IPS-18a (cell line): Measurements from ENCODE around the gene GPR155.

Experiments
- H3K27ac ChIP-seq: one replicate; pipeline ENCODE4 v1.5.1; 2013; ENCODE audit warnings: low read length
- H3K27me3 ChIP-seq: one replicate; pipeline ENCODE4 v1.6.1; 2013; ENCODE audit warnings: mild to moderate bottlenecking, low read length; ENCODE audit not compliant: control insufficient read depth, insufficient read depth
- H3K36me3 ChIP-seq: one replicate; pipeline ENCODE4 v1.6.1; 2013; ENCODE audit warnings: low read depth, low read length; ENCODE audit not compliant: control insufficient read depth
- H3K4me1 ChIP-seq: one replicate; pipeline ENCODE4 v1.6.1; 2013; ENCODE audit warnings: low read depth, low read length; ENCODE audit not compliant: control insufficient read depth
- H3K4me3 ChIP-seq: one replicate; pipeline ENCODE4 v1.5.1; 2013; ENCODE audit warnings: low read length
- H3K9ac ChIP-seq: one replicate; pipeline ENCODE4 v1.6.1; 2013; ENCODE audit warnings: mild to moderate bottlenecking, low read length, moderate library complexity
- H3K9me3 ChIP-seq: one replicate; pipeline ENCODE4 v1.6.1; 2013; ENCODE audit warnings: low read depth, low read length; ENCODE audit not compliant: control insufficient read depth

The GPR155 gene

DNA sequence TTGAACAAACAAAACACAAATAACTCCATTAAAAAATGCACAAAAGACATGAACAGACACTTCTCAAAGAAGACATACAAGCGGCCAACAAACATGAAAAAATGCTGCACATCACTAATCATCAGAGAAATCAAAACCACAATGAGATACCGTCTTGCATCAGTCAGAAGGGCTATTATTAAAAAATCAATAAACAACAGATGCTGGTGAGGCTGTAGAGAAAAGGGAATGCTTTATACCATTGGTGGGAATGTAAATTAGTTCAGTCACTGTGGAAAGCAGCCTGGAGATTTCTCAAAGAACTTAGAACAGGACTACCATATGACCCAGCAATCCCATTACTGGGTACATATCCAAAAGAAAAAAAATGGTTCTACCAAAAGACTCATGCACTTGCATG is 37.8 kb downstream of the GPR155 start:
- H3K9ac ChIP-seq = no peak overlapping the region
- no peak overlapping the region for H3K4me3 ChIP-seq
- no peak overlapping the region for H3K27ac ChIP-seq
- peaks cover 3% of the 10 kb centered on the region for H3K4me1 ChIP-seq
- H3K27me3 ChIP-seq = no peaks in the 10 kb centered on the region
- H3K36me3 ChIP-seq = no peaks in the 10 kb centered on the region
- H3K9me3 ChIP-seq = no peaks in the 10 kb centered on the region

DNA sequence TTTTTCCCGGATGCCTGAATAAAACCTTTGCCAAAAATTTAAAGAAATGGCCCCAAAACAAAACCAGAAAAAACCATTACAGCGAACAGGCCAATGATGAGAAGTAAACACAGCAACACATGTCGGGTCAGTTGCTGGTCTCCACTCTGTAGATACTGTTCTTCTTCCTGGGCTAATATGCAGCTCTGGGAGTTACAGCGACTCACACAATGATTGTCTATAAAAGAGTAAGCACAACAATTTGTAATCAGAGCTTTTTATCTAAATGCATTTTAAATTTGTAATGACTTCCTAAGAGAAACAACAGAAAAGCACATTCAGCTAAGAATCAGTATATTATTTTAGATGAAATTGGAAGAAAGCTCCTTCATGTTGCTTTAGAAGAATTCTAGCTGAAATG is 40.3 kb downstream of the GPR155 start:
- Histone ChIP-seq H3K36me3 (no peaks in the 10 kb centered on the region), H3K27ac (no peak overlapping the region), H3K9ac (no peak overlapping the region), H3K4me3 (no peak overlapping the region), H3K4me1 (peaks cover 3% of the 10 kb centered on the region), H3K27me3 (no peaks in the 10 kb centered on the region), H3K9me3 (no peaks in the 10 kb centered on the region)

DNA sequence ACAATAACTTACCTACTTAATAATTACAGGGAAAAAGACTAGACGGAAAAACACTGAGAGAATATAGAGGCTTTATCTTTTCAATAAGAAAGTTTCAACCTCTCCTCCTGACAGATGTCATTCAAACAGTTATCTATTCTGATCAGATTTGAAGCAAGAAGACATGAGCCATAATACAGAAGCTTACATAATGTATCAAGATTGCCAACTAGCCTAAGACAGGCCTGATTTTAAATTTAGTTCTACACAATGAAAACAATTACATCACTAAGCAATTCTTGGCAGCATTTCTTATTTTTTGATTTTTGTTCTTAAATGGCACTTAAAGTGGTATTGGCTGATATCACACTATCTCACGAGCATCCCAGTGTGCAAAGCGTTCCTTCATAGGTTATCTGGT is 41.6 kb downstream of the GPR155 start:
- no peak overlapping the region for H3K9ac ChIP-seq
- no peaks in the 10 kb centered on the region for H3K36me3 ChIP-seq
- no peaks in the 10 kb centered on the region for H3K9me3 ChIP-seq
- H3K27ac ChIP-seq = no peak overlapping the region
- no peak overlapping the region for H3K4me3 ChIP-seq
- peaks cover 3% of the 10 kb centered on the region for H3K4me1 ChIP-seq
- no peaks in the 10 kb centered on the region for H3K27me3 ChIP-seq

DNA sequence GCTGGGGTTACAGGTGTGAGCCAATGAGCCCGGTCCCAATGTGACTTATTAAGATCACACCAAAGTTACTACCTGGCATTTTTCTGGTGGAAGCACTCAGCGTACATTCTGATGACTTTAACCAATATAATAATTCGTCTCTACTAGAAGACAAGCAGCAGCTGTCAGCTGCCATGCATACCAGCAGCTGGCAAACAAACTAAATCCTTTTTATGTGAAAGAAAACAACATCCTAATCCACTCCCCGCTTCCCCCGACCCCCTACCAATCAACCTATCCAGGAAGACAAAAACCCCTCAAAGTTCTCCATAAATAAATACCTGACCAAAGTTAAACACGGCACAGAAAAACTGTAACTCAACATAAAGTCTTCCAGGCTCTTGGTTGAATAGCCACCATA is 42.1 kb downstream of the GPR155 start:
- H3K4me1 ChIP-seq = peaks cover 3% of the 10 kb centered on the region

DNA sequence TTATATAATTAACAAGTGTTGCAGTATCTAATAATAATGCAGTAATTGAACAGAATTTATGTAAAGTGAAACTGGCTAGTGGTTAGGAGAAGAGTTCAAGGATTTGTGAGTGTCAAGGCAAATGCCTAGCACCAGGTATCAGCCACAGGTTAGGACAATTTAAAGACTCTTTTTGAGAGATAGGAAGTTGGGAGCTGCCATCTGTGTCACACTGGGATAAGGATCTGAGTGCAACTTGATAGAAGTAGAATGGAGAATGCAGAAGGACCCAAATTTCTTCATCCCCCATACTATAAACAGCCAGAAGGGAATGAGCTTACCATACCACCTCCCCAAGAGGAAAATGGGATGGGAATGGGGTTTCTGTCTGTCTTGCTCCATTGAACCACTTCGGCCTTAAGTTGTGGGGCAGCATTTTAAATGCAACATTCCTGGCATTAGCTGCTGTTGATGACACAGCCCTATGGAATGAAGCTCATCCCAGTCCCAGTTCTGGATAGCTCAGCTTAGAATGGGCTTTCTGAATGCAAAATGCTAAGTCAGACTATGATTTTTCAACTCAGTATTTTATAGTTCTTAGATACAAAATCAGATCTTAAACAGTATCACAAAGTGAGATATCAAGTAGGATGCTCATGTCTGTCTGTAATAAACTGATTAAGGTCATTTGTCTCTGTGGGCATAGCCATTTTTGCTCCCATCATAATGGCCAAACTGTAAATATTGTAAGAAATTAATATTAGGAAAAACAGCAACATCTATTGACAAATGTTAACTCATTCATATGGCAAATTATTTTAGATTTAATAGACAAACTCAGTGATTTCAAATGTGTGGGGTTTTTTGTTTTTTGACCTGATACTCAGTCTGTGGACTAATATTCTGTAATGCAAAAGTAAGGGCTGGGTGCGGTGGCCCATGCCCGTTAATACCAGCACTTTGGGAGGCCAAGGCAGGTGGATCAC is 44.0 kb downstream of the GPR155 start:
- H3K9ac ChIP-seq = no peak overlapping the region
- H3K27ac ChIP-seq = no peak overlapping the region
- no peaks in the 10 kb centered on the region for H3K36me3 ChIP-seq
- no peaks in the 10 kb centered on the region for H3K9me3 ChIP-seq
- no peaks in the 10 kb centered on the region for H3K27me3 ChIP-seq
- peaks cover 3% of the 10 kb centered on the region for H3K4me1 ChIP-seq
- no peak overlapping the region for H3K4me3 ChIP-seq

More for the DNA sequence above, 42.1 kb downstream of the GPR155 start:
- Histone ChIP-seq H3K9me3 (no peaks in the 10 kb centered on the region), H3K4me3 (no peak overlapping the region), H3K36me3 (no peaks in the 10 kb centered on the region), H3K27ac (no peak overlapping the region), H3K27me3 (no peaks in the 10 kb centered on the region), H3K9ac (no peak overlapping the region)

DNA sequence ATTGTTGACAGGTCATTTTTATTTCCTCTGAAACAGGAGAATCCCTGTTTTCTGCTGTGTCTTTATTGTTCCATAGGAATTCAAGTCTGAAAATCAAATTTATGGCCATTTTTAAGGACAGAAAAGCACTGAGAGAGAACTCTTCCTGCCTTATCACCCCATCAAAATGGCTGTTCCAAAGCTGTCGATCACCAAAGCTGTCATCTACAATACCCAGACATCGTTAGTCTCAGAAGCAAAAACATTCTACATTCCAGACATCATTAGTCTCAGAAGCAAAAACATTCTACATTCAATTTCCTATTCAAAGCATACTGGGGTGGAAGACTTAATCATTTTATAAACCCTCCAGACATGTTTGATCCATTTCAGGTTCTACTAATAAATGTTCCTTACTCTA is 46.9 kb downstream of the GPR155 start:
- H3K4me3 ChIP-seq = no peak overlapping the region
- H3K27me3 ChIP-seq = no peaks in the 10 kb centered on the region
- no peak overlapping the region for H3K27ac ChIP-seq

DNA sequence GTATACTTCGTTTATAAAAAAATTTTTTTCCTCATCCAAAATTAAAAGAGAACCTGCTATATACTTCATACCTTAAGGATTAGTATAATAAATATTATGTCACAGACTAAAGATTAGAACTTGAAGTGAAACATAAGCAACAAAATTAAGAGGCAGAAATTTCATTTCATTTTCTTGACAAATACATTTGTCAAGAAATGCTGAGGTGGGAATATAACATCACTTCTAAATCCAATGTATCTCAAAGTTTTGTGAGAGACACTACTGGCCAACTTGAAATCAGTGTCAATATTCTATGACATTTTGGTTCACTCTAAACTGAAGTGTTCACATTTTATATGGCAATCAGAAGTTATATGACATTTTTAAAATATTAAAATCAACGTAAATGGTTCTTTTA is 47.5 kb downstream of the GPR155 start:
- no peak overlapping the region for H3K27ac ChIP-seq
- no peak overlapping the region for H3K9ac ChIP-seq
- H3K36me3 ChIP-seq = no peaks in the 10 kb centered on the region

More for the DNA sequence above, 46.9 kb downstream of the GPR155 start:
- Histone ChIP-seq H3K9me3 (no peaks in the 10 kb centered on the region), H3K4me1 (peaks cover 1% of the 10 kb centered on the region), H3K9ac (no peak overlapping the region), H3K36me3 (no peaks in the 10 kb centered on the region)

DNA sequence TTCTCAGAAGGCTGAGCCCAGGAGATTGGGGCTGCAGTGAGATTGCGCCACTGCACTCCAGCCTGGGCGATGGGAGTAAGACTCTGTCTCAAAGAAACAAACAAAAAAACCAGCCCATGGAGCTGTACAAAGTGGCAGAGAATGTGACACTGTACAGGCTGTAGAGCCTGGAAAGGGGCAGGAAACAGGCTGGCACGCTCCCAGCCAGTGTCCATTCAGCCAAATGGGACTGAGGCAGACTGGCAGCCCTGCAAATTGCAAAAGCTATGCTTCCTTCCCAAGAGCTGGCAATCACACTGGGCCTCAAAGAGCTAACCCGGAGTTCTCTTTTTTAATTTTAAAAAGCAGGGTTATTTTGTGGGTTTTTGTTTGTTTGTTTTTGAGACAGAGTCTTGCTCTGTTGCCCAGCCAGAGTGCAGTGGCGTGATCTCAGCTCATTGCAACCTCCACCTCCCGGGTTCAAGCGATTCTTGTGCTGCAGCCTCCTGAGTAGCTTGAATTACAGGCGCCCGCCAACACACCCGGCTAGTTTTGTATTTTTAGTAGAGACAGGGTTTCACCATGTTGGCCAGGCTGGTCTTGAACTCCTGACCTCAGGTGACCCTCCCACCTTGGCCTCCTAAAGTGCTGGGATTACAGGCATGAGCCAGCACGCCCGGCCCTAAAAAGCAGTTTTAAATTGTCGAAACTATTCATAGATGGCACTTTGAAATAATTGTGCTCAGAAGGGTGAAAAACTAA is 48.5 kb downstream of the GPR155 start:
- no peaks in the 10 kb centered on the region for H3K36me3 ChIP-seq
- H3K4me3 ChIP-seq = no peak overlapping the region
- no peak overlapping the region for H3K27ac ChIP-seq
- no peaks in the 10 kb centered on the region for H3K27me3 ChIP-seq
- no peak overlapping the region for H3K9ac ChIP-seq
- H3K4me1 ChIP-seq = no peaks in the 10 kb centered on the region
- H3K9me3 ChIP-seq = no peaks in the 10 kb centered on the region

More for the DNA sequence above, 47.5 kb downstream of the GPR155 start:
- Histone ChIP-seq H3K4me3 (no peak overlapping the region), H3K27me3 (no peaks in the 10 kb centered on the region), H3K4me1 (no peaks in the 10 kb centered on the region), H3K9me3 (no peaks in the 10 kb centered on the region)

DNA sequence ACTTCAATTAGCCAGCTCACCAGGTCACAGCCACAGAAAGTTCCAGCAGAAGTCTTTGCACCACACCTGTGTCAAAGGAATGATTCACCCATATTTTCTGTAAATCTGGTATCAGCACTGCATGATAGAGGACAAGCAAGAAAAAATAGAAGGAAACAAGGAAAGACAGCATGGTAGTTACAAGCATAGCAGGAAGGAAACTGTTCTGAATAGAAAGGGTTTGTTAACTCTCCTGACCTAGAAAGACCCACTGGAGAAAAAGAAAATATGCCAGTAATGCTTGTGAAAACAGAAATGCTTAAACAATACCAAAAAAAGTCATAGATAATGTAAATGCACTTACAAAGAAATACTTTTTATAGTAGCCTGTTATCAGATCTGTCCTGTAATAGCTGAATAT is 50.5 kb downstream of the GPR155 start:
- no peaks in the 10 kb centered on the region for H3K36me3 ChIP-seq
- H3K9ac ChIP-seq = no peak overlapping the region
- H3K27ac ChIP-seq = no peak overlapping the region
- H3K9me3 ChIP-seq = no peaks in the 10 kb centered on the region
- no peaks in the 10 kb centered on the region for H3K4me1 ChIP-seq
- H3K27me3 ChIP-seq = no peaks in the 10 kb centered on the region
- H3K4me3 ChIP-seq = no peak overlapping the region

DNA sequence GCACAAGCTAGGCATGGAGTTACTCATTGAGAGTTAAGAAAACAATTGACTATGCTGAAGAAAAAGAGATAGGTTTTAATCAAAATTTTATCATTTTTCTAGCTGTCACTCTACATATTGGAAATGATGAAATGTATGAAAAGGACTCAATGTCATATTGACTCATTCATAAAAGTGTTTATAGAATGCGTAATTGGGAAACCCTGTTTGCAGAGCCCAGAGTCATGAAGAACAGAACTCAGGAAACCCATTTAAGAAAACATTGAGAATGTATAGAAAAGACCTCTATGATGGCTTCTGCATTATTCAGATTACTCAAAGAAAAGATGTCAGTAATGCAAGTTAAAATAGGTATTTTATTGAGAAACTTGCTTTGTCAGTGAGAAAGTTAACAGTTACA is 54.9 kb downstream of the GPR155 start:
- Histone ChIP-seq H3K27me3 (no peaks in the 10 kb centered on the region), H3K9ac (no peak overlapping the region), H3K36me3 (no peaks in the 10 kb centered on the region), H3K9me3 (no peaks in the 10 kb centered on the region), H3K4me3 (no peak overlapping the region), H3K27ac (no peak overlapping the region), H3K4me1 (no peaks in the 10 kb centered on the region)

DNA sequence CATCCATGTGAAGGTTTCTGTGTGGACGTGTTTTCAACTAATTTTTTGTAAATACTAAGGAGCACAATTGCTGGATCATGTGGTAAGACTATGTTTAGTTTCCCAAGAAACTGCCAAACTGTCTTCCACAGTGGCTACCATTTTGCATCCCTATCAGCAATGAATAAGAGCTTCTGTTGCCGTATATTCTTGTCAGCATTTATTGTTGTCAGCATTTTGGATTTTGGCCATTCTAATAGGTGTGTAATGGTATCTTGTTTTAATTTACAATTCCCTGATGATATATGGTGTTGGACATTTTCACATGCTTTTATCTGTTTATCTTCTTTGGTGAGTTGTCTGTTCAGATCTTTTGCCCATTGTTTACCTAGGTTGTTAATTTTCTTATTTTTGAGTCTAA is 56.8 kb downstream of the GPR155 start:
- H3K9me3 ChIP-seq = no peaks in the 10 kb centered on the region
- H3K4me3 ChIP-seq = no peak overlapping the region
- H3K36me3 ChIP-seq = no peaks in the 10 kb centered on the region
- no peaks in the 10 kb centered on the region for H3K4me1 ChIP-seq
- no peaks in the 10 kb centered on the region for H3K27me3 ChIP-seq
- H3K9ac ChIP-seq = no peak overlapping the region
- H3K27ac ChIP-seq = no peak overlapping the region
